Inferior parietal cortex (tissue), 1 donor: ENCODE data around the gene EMP2.
A peak's percentile ranks its signal among the peaks of the same experiment; 100 is the strongest.
"Not testable (repeated sequence)": the region's sequence is repeated elsewhere in the genome, so short reads cannot be mapped to it uniquely, and the experiment has no call there.

Experiments
- DNase-seq: peaks from one replicate; pipeline ENCODE4 v3.0.0-alpha.2; 2016; ENCODE audit errors: extremely low spot score

Gene EMP2

DNA sequence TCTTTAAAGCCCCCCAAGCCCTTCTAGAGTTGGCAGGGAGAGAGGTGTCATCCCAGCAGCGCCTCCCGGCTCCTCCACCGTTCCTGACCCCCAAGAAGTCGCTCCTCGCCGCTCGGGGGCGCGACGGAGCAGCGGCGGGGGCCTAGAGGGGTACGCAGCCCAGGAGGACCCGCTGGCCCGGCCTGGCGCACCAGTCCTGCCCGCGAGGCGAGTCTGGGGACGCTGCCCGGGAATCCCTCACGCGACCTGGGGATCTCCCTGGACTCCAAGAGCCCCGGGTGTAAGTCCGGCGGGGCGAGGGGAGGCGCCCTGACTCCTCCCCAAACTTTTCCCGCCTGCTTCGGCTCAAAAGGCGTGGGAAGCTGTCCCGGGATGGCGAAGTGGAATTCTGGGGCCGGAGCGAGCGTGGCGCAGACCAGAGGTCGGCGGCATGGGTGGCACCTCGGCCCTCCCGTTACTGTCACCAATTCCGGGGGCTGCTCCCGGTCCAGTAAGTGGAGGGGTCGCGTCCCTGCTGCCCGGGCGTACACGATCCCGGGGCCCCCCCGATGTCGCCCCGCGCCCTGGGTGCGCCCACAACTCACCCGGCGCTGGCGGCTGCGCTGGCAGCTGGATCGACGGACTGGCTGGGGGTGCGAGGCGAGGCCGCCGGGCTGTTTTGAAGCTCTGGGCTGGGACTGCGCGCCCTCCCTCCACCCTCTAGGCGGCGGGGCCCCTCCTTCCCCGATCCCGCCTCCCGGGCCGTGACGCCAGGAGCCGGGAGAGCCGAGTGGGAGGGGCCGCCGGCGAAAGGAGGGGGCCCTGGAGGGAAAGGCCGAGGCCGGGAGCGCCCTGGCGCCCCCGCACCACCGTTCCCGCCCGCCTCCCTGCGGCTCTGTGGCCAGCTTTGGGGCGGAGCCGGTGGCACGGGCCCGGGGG lies at the start of gene EMP2:
TSS of gene EMP2 (minus strand) at position 634 of the 918 bp plus-strand sequence. CDS start 32,981 bp downstream, outside the sequence.
- peak; percentile 11 for DNase-seq

GRCh38 chr16:10629592-10629963 lies 49.2 kb upstream of the EMP2 start:
- no peak for DNase-seq

GRCh38 chr16:10625595-10626357 lies 45.4 kb upstream of the EMP2 start:
- no peak for DNase-seq

- no peak for DNase-seq
Measured at GRCh38 chr16:10624527-10624926, 44.1 kb upstream of the EMP2 start.

DNA sequence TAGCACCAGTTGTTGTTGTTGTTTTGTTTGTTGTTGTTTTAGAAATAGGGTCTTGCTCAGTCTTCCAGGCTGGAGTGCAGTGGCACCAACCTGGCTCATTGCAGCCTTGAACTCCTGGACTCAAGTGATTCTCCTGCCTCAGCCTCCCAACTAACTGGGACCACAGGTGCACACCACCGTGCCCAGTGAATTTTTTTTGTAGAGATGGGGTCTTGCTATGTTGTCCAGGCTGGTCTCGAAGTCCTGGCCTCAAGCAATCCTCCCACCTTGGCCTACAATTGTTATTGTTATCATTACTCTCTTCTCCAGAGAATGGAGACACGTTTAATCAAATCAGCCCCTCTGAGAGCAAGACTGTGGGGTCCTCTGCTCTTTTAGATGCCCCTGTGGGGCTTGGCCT lies 42.7 kb upstream of the EMP2 start:
- DNase-seq = no peak

DNA sequence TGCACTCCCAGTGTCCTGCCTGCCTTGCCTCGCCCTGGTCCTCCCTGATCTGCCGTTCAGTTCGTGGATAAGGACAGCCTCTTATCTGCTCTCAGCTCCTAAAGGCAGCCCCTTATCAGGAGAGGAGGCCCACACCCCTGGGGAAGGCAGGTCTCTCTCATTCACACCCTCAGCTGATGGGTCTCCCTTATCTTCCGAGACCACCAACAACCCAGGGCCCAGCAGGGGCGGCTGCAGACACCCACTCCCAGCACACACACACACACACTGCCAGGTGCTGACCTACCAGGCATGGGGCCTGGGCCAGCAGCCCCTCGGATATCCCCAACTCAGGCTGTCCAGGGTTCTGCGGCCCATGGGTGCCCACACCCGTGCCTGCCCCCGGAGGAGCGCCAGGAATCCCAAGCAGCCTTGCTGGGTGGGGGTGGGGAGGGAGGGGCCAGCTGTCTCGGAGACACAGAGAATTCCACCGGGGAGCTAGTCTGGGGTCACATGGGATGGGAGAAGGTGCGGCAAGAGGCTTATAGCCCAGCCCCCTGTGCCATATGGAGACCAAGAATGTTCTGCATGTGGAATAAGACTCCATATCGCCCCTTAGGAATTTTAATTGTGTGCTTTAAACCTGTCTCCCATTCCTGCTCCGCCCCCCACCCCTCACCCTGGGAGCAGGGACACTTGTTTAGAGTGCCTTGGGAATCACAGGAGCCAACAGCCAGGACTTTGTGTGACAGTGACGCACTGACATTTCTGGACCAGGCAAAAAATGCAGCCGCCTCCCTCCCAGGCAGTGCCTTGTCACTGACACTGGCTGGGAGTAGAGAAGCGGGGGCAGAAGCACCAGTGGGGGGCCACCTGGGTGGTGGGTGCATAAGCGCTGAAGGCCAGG lies 41.9 kb upstream of the EMP2 start:
- DNase-seq = no peak

DNA sequence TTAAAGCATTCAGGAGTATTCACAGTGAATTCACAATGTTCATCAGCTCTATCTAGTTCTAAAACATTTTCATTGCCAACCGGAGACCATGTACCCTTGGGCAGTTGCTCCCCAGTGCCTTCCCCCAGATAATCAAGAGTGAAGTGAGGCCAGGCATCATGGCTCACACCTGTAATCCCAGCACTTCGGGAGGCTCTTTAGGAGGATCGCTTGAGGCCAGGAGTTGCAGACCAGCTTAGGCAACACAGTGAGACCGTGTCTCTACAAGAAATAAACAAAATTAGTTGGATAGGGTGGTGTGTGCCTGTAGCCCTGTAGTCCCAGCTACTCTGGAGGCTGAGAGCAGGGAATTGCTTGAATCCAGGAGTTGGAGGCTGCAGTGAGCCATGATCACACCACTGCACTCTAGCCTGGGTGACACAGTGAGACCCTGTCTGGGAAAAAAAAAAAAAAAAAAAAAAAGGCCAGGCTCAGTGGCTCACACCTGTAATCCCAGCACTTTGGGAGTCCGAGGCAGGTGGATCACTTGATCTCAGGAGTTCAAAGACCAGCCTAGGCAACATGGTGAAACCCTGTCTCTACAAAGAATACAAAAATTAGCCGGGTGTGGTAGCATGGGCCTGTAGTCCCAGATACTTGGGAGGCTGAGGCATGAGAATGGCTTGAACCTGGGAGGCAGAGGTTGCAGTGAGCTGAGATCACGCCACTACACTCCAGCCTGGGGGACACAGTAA lies 41.0 kb upstream of the EMP2 start:
- not testable (repeated sequence) for DNase-seq

GRCh38 chr16:10620120-10620519 lies 39.7 kb upstream of the EMP2 start:
- no peak for DNase-seq

DNA sequence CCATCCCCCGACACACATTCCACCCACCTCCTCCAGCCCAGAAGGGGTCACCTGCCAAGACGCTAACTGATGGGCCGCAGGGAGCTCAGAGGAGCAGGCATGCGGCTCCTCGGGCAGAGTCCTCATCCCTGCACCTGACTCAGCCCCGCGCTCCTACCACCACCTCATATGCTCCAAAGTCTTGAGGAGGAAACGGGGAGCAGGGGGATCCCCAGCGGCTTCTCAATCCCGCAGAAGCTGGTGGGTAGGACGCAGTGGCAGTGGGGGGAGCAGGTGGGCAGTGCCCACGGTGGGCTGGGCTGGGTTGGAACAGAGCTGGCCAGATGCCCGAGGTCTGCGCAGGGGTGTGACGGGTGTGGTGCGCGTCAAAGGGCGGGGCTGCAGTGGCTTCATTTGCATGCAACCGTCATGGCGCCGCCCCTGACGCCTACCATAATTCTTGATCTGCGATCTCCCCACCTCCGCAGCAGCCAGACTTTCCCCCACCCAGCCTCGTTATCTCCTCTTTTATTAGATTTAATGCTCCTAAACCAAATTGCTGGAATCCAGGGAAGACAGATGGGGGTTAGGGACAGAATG lies 39.0 kb upstream of the EMP2 start:
- DNase-seq = no peak

DNA sequence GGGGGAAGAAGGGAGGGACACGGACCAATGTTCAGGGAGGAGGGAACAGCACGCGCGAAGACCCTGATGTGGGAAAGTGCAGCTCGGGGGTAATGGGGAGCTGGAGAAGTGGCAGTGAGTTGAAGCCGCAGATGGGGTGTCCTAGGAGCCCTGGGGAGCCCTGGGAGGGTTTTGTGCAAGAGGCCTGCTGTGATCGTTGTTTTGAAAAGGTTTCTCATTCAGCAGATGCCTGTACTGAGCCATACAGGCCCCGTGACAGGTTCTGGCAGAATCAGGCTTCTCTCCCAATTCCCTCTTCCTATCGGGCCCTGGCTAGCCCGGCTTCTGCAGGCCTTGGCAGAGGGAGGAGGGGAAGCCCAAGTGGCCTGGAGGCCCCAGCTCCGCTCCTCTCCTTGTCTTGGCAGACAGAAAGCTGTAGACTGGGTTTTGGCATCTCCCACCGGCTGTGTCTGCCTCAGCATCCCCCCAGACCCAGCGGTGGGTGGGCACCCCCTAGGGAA lies 38.4 kb upstream of the EMP2 start:
- no peak for DNase-seq

GRCh38 chr16:10617662-10618420 lies 37.4 kb upstream of the EMP2 start:
- DNase-seq = no peak

DNA sequence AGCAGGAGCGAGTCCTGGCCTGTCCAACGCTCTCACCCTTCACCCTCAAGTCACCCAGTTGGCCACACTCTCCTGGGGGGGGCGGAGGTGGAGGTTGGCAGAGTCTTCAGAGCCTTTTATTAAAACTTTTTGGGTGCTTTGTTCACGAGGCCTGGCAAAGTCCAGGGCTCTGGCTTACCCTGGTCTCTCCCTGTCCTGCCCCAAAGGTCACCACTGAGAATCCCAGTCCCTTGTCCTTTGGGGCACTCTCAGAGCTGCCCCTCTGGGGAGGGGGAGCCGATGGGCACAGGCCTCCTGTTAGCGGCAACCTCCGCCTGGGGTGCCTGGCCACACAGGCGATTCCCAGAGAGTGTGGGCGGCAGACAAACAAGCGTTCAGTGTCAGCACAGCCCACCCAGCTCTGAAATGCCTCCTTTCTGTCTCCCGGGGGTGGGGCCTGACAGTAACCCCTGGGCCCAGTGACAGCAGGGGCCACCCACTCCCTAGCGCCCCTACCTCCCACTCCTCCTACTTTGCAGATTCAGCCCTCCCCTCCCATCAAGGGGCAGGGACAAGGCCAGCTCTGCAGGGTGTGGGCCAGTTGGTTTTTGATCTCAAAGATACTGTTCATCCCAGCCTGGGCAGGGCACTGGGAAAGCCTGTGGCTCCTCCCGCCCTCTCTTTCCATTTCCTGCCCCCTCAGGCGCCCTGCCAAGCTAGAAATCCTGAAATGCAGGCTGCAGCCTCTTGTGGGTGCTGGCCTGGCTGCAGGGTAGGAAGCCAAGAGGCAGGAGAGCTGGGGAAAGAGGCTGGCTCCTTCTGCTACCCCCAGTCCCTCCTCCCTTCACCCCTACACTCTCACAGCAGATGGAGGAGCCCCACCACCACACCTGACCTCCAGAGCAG lies 36.6 kb upstream of the EMP2 start:
- DNase-seq = no peak

GRCh38 chr16:10616419-10616755 lies 36.0 kb upstream of the EMP2 start:
- no peak for DNase-seq

DNA sequence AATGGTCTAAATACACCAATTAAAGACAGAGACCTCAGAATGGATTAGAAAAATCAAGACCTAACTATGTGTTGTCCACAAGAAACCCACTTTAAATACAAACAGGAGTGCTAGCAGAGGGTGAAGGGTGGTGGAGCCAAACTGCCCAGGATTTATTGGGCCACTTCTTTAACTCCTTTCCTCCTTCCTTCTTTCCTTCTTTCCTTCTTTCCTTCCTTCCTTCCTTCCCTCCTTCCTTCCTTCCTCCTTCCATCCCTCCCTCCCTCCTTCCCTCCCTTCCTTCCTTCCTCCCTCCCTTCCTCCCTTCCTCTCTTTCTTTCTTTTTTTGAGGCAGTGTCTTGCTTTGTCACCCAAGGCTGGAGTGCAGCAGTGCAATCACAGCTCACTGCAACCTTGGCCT lies 34.3 kb upstream of the EMP2 start:
- DNase-seq = no peak

DNA sequence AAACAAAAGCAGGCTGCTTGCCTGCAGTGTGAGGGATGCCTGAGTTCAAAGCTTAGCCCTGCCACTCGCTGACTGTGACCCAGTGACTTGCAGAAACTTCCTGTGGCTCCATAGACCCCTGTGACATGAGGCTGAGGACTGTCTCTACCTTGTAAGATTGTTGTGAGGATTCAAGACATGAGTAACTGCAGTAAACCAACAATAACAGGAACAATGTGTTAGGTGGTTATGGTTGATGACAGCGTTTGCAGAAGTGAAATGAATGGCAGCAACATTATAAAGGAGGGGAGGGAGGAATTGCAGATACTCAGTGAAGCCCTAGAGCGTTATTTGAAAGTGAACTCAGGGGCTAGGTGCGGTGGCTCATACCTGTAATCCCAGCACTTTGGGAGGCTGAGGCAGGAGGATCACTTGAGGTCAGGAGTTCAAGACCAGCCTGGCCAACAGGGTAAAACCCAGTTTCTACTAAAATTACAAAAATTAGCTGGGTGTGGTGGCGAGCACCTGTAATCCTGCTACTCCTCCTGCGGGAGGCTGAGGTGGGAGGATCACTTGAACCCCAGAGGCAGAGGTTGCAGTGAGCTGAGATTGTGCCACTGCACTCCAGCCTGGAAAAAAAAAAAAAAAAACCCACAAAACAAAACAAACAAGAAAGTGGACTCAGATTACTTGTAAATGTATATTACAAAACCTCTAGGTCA lies 33.5 kb upstream of the EMP2 start:
- no peak for DNase-seq

DNA sequence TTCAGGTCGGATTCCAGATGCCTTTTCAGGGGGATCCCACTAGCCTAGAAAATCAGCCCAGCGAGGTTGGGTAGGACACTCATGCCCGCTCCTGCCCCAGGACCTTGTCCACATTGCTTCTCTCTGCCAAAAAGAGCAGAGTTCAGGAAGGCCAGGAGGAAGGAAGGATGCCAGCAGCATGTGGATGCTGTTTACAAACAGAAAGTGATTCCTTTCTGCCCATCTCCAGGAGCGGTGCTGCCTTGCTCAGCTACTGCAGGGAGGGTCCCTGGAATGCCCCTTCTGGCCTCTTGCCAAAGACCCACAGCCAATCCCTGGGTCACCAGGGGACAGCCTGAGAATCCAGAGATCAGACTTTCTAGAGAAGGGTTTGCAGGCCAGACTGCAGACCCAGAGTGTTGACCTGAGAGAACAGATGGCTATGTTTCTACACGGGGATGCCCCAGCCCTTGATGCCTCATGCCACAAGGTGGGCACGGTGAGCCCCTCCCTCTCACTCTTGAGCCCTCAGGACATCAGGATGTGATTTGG lies 32.3 kb upstream of the EMP2 start:
- DNase-seq = no peak

DNA sequence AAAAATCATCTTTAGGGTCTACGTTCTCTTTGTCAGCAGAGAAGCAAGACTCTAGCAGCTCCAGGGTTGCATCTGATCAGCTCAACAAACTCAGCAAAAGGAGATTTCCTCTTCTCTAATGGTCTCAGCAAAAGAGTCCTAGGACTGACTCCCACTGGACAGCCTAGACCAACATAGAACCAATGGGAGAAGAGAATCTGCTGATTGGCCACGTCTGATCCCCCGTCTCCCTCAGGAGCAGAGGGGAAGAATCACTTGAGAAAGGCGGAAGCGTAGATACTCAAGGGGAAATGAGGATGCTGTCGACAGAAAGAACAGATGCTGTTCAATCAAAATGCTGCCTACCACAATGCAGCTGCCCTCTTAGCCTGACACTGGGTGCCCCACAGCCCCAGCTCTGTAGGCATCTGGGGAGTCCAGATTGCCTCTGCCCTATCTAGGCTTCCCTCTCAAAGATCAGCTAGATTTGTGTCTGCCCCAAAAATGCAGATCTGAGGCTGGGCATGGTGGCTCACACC lies 31.5 kb upstream of the EMP2 start:
- DNase-seq = no peak
